Neural cell (in vitro differentiated cells): ENCODE results near the gene EXOC6B. TPM values are rescaled to one million over a fixed set of nuclear protein-coding genes. Genes with fewer than 3 reads are reported as not detected.

Experiments
- H2AFZ ChIP-seq: fragments of 200-600, 300-800 bp; sonication (generic), shearing (Covaris generic); 2 replicates; pipeline ENCODE4 v1.6.0; 2014; ENCODE audit warnings: low read depth, mild to moderate bottlenecking, antibody characterized with exemption, low read length, moderate library complexity
- H3F3A ChIP-seq: fragments of 200-600 bp; shearing (Covaris generic); 2 replicates; pipeline ENCODE4 v1.6.1; 2016; ENCODE audit warnings: mild to moderate bottlenecking, moderate library complexity, mixed read lengths, antibody characterized with exemption, low read length; ENCODE audit not compliant: insufficient read depth, poor library complexity, severe bottlenecking
- H3K27ac ChIP-seq: fragments of 200-600, 300-800 bp; sonication (generic), shearing (Covaris generic); 2 replicates; pipeline ENCODE4 v1.5.1; 2014; ENCODE audit warnings: mild to moderate bottlenecking, low read length, moderate library complexity
- H3K27me3 ChIP-seq: fragments of 300-800, 200-600 bp; sonication (generic), shearing (Covaris generic); 2 replicates; pipeline ENCODE4 v1.6.0; 2014; ENCODE audit warnings: mild to moderate bottlenecking, low read depth, low read length, moderate library complexity; ENCODE audit not compliant: insufficient read depth
- H3K36me3 ChIP-seq: fragments of 300-800, 200-600 bp; sonication (generic), shearing (Covaris generic); 2 replicates; pipeline ENCODE4 v1.5.1; 2014; ENCODE audit warnings: mild to moderate bottlenecking, antibody characterized with exemption, low read length, moderate library complexity; ENCODE audit not compliant: insufficient read depth
- H3K4me2 ChIP-seq: fragments of 300-800, 200-600 bp; sonication (generic), shearing (Covaris generic); 2 replicates; pipeline ENCODE4 v1.6.0; 2014; ENCODE audit warnings: mild to moderate bottlenecking, low read length
- H3K4me3 ChIP-seq: fragments of 300-800, 200-600 bp; sonication (generic), shearing (Covaris generic); 2 replicates; pipeline ENCODE4 v1.5.1; 2014; ENCODE audit warnings: mild to moderate bottlenecking, low read length, moderate library complexity
- H3K79me2 ChIP-seq: fragments of 200-600 bp; shearing (Covaris generic); replicated peaks from 2 replicates; pipeline ENCODE4 v1.6.0; 2014; ENCODE audit warnings: mild to moderate bottlenecking, low read length, moderate library complexity; ENCODE audit not compliant: insufficient read depth
- H3K9ac ChIP-seq: fragments of 300-800, 200-600 bp; sonication (generic), shearing (Covaris generic); 2 replicates; pipeline ENCODE4 v1.6.1; 2016; ENCODE audit warnings: mild to moderate bottlenecking, low read length, mixed read lengths
- H3K9me2 ChIP-seq: fragments of 200-600 bp; shearing (Covaris generic); 2 replicates; pipeline ENCODE4 v1.6.1; 2016; ENCODE audit warnings: mild to moderate bottlenecking, low read length, mixed read lengths; ENCODE audit not compliant: insufficient read depth
- H3K9me3 ChIP-seq: fragments of 200-600, 300-800 bp; sonication (generic), shearing (Covaris generic); 2 replicates; pipeline ENCODE4 v1.6.1; 2016; ENCODE audit warnings: mild to moderate bottlenecking, mixed run types, low read length, moderate library complexity, mixed read lengths
- H4K20me1 ChIP-seq: fragments of 200-600 bp; shearing (Covaris generic); 2 replicates; pipeline ENCODE4 v1.6.1; 2016; ENCODE audit warnings: mild to moderate bottlenecking, mixed run types; ENCODE audit not compliant: insufficient read depth
- CTCF ChIP-seq: fragments of 450-650 bp; IDR thresholded peaks from 2 replicates; pipeline ENCODE4 v1.5.1; 2014; ENCODE audit warnings: antibody characterized with exemption, mild to moderate bottlenecking, moderate library complexity; ENCODE audit not compliant: poor library complexity, severe bottlenecking
- EP300 ChIP-seq: fragments of 450-650 bp; conservative IDR thresholded peaks from 2 replicates; pipeline ENCODE4 v1.6.1; 2014; ENCODE audit warnings: antibody characterized with exemption, mild to moderate bottlenecking, moderate library complexity; ENCODE audit not compliant: poor library complexity, severe bottlenecking
- EZH2 ChIP-seq: fragments of 200-600, 300-800 bp; shearing (Covaris generic), sonication (generic); IDR thresholded peaks from 2 replicates; pipeline ENCODE4 v1.6.1; 2014; ENCODE audit warnings: antibody characterized with exemption, low read length, borderline replicate concordance, mild to moderate bottlenecking; ENCODE audit not compliant: insufficient read depth, poor library complexity, severe bottlenecking
- MXI1 ChIP-seq: fragments of 450-650 bp; conservative IDR thresholded peaks from 2 replicates; pipeline ENCODE4 v1.6.1; 2014; ENCODE audit warnings: antibody characterized with exemption, mild to moderate bottlenecking; ENCODE audit not compliant: poor library complexity, severe bottlenecking
- POLR2AphosphoS5 ChIP-seq: IDR thresholded peaks from 2 replicates; pipeline ENCODE4 v1.6.1; 2012
- RAD21 ChIP-seq: fragments of 450-650 bp; conservative IDR thresholded peaks from 2 replicates; pipeline ENCODE4 v1.6.1; 2014; ENCODE audit warnings: antibody characterized with exemption, mild to moderate bottlenecking, moderate library complexity
- REST ChIP-seq: IDR thresholded peaks from 2 replicates; pipeline ENCODE4 v1.6.1; 2012; ENCODE audit warnings: borderline replicate concordance
- SMC3 ChIP-seq: fragments of 450-650 bp; conservative IDR thresholded peaks from 2 replicates; pipeline ENCODE4 v1.6.1; 2014; ENCODE audit warnings: antibody characterized with exemption, mild to moderate bottlenecking, moderate library complexity; ENCODE audit not compliant: poor library complexity
- TAF1 ChIP-seq: IDR thresholded peaks from 2 replicates; pipeline ENCODE4 v1.6.1; 2012; ENCODE audit warnings: low read depth
- polyA plus RNA-seq: library from polyadenylated mRNA; depleted of rRNA; stranded (reverse); fragments of >200 nt; gene quantifications from 2 replicates; pipeline ENCODE4 v1.2.3, GENCODE V29; 2014

Gene EXOC6B
- polyA plus RNA-seq, 1 donor from 2014 or later, result 23.4 TPM

GRCh38 chr2:72708236-72708635 is 117.6 kb downstream of the EXOC6B start:
- H3K4me2 ChIP-seq, result no peak overlapping the region
- no peak overlapping the region for H3K9ac ChIP-seq
- no peaks in the 10 kb centered on the region for H3K36me3 ChIP-seq
- TF ChIP-seq SMC3 (no peak), POLR2AphosphoS5 (no peak), TAF1 (no peak), MXI1 (no peak), CTCF (no peak), RAD21 (no peak), EZH2 (no peak), REST (no peak), EP300 (no peak)
- H3F3A ChIP-seq, result no peaks in the 10 kb centered on the region
- H4K20me1 ChIP-seq, result no peaks in the 10 kb centered on the region
- no peaks in the 10 kb centered on the region for H3K27me3 ChIP-seq
- H2AFZ ChIP-seq, result no peak overlapping the region
- H3K9me2 ChIP-seq, result no peaks in the 10 kb centered on the region
- H3K9me3 ChIP-seq, result no peaks in the 10 kb centered on the region
- no peak overlapping the region for H3K4me3 ChIP-seq
- no peak overlapping the region for H3K27ac ChIP-seq
- no peaks in the 10 kb centered on the region for H3K79me2 ChIP-seq

- H4K20me1 ChIP-seq, result no peaks in the 10 kb centered on the region
- H3F3A ChIP-seq, result no peaks in the 10 kb centered on the region
- H3K4me2 ChIP-seq, result no peak overlapping the region
- no peak overlapping the region for H2AFZ ChIP-seq
- H3K9me2 ChIP-seq, result no peaks in the 10 kb centered on the region
- H3K9me3 ChIP-seq, result no peaks in the 10 kb centered on the region
- no peak overlapping the region for H3K9ac ChIP-seq
- H3K27ac ChIP-seq, result no peak overlapping the region
- TF ChIP-seq POLR2AphosphoS5 (no peak), EZH2 (no peak), EP300 (no peak), CTCF (no peak), TAF1 (no peak), REST (no peak), RAD21 (no peak), MXI1 (no peak), SMC3 (no peak)
- no peaks in the 10 kb centered on the region for H3K36me3 ChIP-seq
- H3K27me3 ChIP-seq, result no peaks in the 10 kb centered on the region
- no peak overlapping the region for H3K4me3 ChIP-seq
- no peaks in the 10 kb centered on the region for H3K79me2 ChIP-seq
These were observed 127.5 kb downstream of the EXOC6B start for GRCh38 chr2:72698300-72698699.
